Lower leg skin (tissue), 3 donors: ENCODE measurements around the gene NIP7.
"Not testable (repeated sequence)": the region's sequence is repeated elsewhere in the genome, so short reads cannot be mapped to it uniquely, and the experiment has no call there.

Experiments used
- CTCF ChIP-seq, 3 donors: fragments of 450-650 bp; IDR thresholded peaks; one replicate each; pipeline ENCODE4 v1.5.1; 2016; ENCODE audit warnings: antibody characterized with exemption in 3 of 3, mild to moderate bottlenecking in 3 of 3, moderate library complexity in 2 of 3
- POLR2A ChIP-seq, 2 donors: fragments of 450-650 bp; IDR thresholded peaks; one replicate each; pipeline ENCODE4 v1.6.1; 2016 to 2017; ENCODE audit warnings: antibody characterized with exemption in 2 of 2, mild to moderate bottlenecking in 1 of 2, moderate library complexity in 1 of 2

GRCh38 chr16:69296771-69297170 is 42.8 kb upstream of the NIP7 start:
- TF ChIP-seq CTCF, POLR2A (IDR thresholded peaks at IDR 0.05): not testable (repeated sequence)
